GM12875 (cell line): ENCODE measurements around the gene MUTYH.

ENCODE experiments used
- H3K4me3 ChIP-seq: one replicate; pipeline ENCODE4 v1.5.1; 2011; ENCODE audit warnings: low read depth, low read length, control low read depth
- CTCF ChIP-seq: IDR thresholded peaks from 2 replicates; pipeline ENCODE4 v1.5.1; 2011; ENCODE audit warnings: low read depth, mild to moderate bottlenecking, control low read depth, inconsistent platforms, low read length, moderate library complexity, borderline replicate concordance; ENCODE audit not compliant: insufficient read depth

The MUTYH gene

GRCh38 chr1:45348609-45348965 lies 8.3 kb upstream of the MUTYH start:
- TF ChIP-seq CTCF, result no peak
- H3K4me3 ChIP-seq, result no peak overlapping the region

GRCh38 chr1:45348020-45348419 lies 7.8 kb upstream of the MUTYH start:
- no peak for TF ChIP-seq CTCF
- no peak overlapping the region for H3K4me3 ChIP-seq

DNA sequence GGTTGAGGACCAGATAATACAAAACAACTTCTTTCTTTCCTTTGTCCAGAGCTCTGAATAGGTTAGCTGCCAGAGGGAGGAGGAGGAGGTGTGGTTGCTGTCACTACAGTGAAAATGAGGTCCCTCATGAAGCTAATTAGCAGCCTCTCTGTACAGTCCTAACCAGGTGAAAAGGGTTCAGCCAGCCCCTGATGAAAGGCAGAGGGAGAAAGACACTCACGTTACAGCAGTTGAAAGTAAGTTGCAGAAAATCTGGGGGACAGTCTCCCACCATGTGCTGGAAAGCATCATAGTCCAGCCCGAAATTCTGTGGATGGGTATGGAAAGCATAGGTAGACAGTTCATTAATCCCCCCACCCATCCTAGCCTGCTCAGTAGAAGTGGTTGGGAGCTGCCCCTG lies 6.2 kb upstream of the MUTYH start:
- H3K4me3 ChIP-seq, result no peak overlapping the region
- TF ChIP-seq CTCF, result no peak

DNA sequence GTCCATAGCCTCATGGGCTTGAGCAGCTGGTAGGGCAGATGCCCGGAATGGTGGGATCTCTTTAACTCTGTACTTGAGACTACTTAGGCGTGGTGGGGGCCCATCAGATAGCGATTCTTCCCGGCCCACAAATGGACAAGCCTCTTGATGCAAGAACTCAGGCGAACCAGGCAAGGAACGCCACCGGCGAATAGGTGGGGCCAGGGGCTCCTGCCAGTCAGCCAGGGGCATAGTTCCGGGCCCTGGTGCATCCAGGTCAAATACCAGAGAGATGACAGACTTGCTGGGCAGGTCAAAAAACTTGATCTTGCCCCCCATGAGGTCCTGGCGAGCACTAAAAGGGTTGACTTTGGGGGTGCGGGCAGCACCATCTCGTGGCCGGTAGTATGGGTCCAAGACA lies 4.8 kb upstream of the MUTYH start:
- TF ChIP-seq CTCF, result no peak
- no peak overlapping the region for H3K4me3 ChIP-seq

GRCh38 chr1:45344499-45344898 lies 4.3 kb upstream of the MUTYH start:
- TF ChIP-seq CTCF, result no peak
- no peak overlapping the region for H3K4me3 ChIP-seq

DNA sequence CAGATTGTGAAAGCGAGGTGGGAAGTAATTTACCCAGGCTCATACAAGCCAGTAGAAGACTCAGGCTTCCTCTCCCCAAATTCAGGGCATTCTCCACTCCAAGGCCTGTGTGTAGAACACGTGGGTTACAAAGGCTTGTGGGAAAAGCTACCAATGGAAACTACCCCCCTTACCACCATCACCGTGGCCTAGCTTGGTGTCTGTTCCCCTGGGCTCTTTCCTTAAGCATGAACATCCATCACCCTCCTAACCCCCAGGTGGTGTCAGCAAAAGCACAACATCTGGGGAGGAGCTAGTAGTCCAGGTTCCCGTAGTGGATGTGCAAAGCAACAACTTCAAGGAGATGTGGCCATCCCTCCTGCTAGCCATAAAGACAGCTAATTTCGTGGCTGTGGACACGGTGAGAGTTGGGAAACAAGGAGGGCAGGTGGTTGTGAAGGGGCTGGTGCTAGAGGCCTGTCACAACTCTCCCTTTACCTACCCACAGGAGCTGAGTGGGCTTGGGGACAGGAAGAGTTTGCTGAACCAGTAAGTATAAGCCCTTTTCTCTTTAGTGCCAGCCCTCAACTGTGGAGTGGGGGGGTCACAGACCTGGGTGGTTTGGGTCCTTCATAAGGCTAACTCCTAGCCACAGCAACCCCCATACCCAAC lies 701 bp upstream of the MUTYH start:
- peak overlapping the region; percentile 84 for H3K4me3 ChIP-seq
- no peak for TF ChIP-seq CTCF

DNA sequence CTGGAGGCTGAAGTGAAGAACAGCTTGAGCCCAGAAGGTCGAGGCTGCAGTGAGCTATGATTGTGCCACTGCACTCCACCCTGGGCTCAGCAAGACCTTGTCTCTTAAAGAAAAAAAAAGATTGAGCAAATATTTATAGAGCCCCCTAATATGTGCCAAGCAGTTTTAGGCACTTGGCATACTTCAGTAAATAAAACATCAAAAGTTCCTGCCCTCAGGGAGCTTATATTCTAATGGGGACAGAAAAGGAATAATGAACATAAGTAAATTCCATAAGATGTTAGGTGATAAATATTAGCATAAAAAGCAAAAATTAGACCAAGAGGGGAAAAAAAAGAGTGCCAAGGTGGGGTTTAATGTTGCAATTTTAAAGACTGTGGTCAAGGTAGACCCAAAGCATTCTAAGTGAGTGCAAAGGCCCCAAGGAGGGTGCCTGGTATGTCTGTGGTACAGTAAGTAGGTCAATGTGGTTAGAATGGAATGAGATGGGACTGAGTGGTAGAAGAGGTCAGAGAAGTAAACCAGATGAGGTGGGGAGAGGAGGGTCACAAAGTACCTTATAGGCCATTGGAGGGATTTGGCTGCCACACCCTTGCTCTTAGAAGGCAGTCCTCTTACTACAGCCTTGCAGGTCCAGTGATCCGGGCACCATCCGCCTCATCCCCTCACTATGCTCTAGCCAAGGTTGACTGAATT lies 2.5 kb downstream of the MUTYH start:
- no peak for TF ChIP-seq CTCF
- H3K4me3 ChIP-seq, result no peak overlapping the region
